GM12878 (cell line): ENCODE measurements around the gene DPM2. TPM values are rescaled to one million over a fixed set of nuclear protein-coding genes. Genes with fewer than 3 reads are reported as not detected.

Experiments used
- ATAC-seq: fragments of 200-7000 bp; cut with Tn5 transposase; 3 replicates; pipeline ENCODE4 v1.9.1; 2020; ENCODE audit warnings: mild to moderate bottlenecking, moderate library complexity
- BruUV-seq: library from RNA; stranded (reverse); fragments of 400-500 nt; replicated peaks from 2 replicates; lab custom pipeline; 2021; lab: Mats Ljungman, UMichigan
- CTCF ChIA-PET: fragments of 300-600 bp; sonication (Branson Sonifier 250); formaldehyde crosslinking; extraction: SDS; loops from one replicate; lab custom pipeline; 2021; ENCODE audit warnings: inconsistent platforms; lab: Yijun Ruan, JAX
- POLR2A ChIA-PET: fragments of 350-600 bp; formaldehyde crosslinking; extraction: SDS; loops from one replicate; lab custom pipeline; 2021; ENCODE audit warnings: inconsistent platforms; lab: Charles Lee
- RAD21 ChIA-PET: fragments of 300-600 bp; sonication (Branson Sonifier 250); formaldehyde crosslinking; loops from one replicate; lab custom pipeline; 2023; ENCODE audit warnings: antibody characterized with exemption; ENCODE audit not compliant: unreplicated experiment; lab: Charles Lee
- SMC1A ChIA-PET: fragments of 300-600 bp; sonication (Branson Sonifier 250); formaldehyde crosslinking; loops from one replicate; lab custom pipeline; 2023; ENCODE audit not compliant: unreplicated experiment, uncharacterized antibody; lab: Charles Lee
- DNase-seq: peaks from one replicate; pipeline ENCODE4 v3.0.0-alpha.2; 2011; ENCODE audit warnings: low read depth, low spot score
- FAIRE-seq: peaks from 3 replicates; lab custom pipeline; 2011; peaks lifted over from hg19 to GRCh38; lab: Jason Lieb, UNC
- H2AFZ ChIP-seq: 2 replicates; pipeline ENCODE4 v1.6.0; 2011; ENCODE audit warnings: low read depth, low read length, control low read depth; ENCODE audit not compliant: control insufficient read depth
- H3K27ac ChIP-seq: 2 replicates; pipeline ENCODE4 v1.5.1; 2011; ENCODE audit warnings: control low read depth; ENCODE audit not compliant: control insufficient read depth, insufficient read depth
- H3K27me3 ChIP-seq, 2 experiments: replicated peaks in 1 of 2; 2 replicates each; pipeline versions ENCODE4 v1.6.0 to v1.6.1; 2011; ENCODE audit warnings: low read length in 1 of 2; ENCODE audit not compliant: control insufficient read depth in 2 of 2, insufficient read depth in 2 of 2
- H3K36me3 ChIP-seq, 2 experiments: 2 replicates each; pipeline ENCODE4 v1.5.1; 2011; ENCODE audit warnings: low read length in 1 of 2; ENCODE audit not compliant: control insufficient read depth in 2 of 2, insufficient read depth in 2 of 2
- H3K4me1 ChIP-seq: 2 replicates; pipeline ENCODE4 v1.6.1; 2011; ENCODE audit warnings: mild to moderate bottlenecking, low read length, moderate library complexity, mixed read lengths; ENCODE audit not compliant: control insufficient read depth, insufficient read depth
- H3K4me2 ChIP-seq: 2 replicates; pipeline ENCODE4 v1.6.0; 2011; ENCODE audit warnings: control low read depth; ENCODE audit not compliant: control insufficient read depth, insufficient read depth
- H3K4me3 ChIP-seq: fragments of 200-600 bp; sonication (generic); 2 replicates; pipeline ENCODE4 v1.5.1; 2016
- H3K79me2 ChIP-seq: 2 replicates; pipeline ENCODE4 v1.6.0; 2011; ENCODE audit warnings: low read length; ENCODE audit not compliant: control insufficient read depth, insufficient read depth
- H3K9ac ChIP-seq: 2 replicates; pipeline ENCODE4 v1.8.0; 2011; ENCODE audit warnings: low read length, control low read depth, mixed read lengths; ENCODE audit not compliant: control insufficient read depth, insufficient read depth
- H3K9me3 ChIP-seq: replicated peaks from 3 replicates; pipeline ENCODE4 v1.5.1; 2011; ENCODE audit warnings: mild to moderate bottlenecking, low read length; ENCODE audit not compliant: control insufficient read depth, insufficient read depth
- H4K20me1 ChIP-seq: 2 replicates; pipeline ENCODE4 v1.6.0; 2011; ENCODE audit not compliant: control insufficient read depth, insufficient read depth
- CEBPB ChIP-seq, 2 experiments: fragments of 150-350 bp in 1 of 2; IDR thresholded peaks; 2 replicates each; pipeline ENCODE4 v1.6.1; 2012 to 2014; ENCODE audit warnings: low read depth in 2 of 2, low read length in 2 of 2, borderline replicate concordance in 1 of 2, inconsistent platforms in 1 of 2
- ETV6 ChIP-seq, 2 experiments: fragments of 450-650 bp in 1 of 2; IDR thresholded peaks in 1 of 2; conservative IDR thresholded peaks in 1 of 2; 2 replicates each; pipeline ENCODE4 v1.6.1; 2014; ENCODE audit warnings: antibody characterized with exemption in 1 of 2, borderline replicate concordance in 1 of 2, low read depth in 1 of 2, mild to moderate bottlenecking in 1 of 2, moderate library complexity in 1 of 2
- JUNB ChIP-seq: IDR thresholded peaks from 2 replicates; pipeline ENCODE4 v1.6.1; 2016; ENCODE audit warnings: antibody characterized with exemption, mild to moderate bottlenecking
- MAX ChIP-seq: IDR thresholded peaks from 2 replicates; pipeline ENCODE4 v1.6.1; 2012; ENCODE audit warnings: low read depth, low read length, improper control_type of control experiment
- MEF2B ChIP-seq: fragments of 450-650 bp; IDR thresholded peaks from 2 replicates; pipeline ENCODE4 v1.6.1; 2018; ENCODE audit warnings: mild to moderate bottlenecking, moderate library complexity; ENCODE audit not compliant: partially characterized antibody, poor library complexity, severe bottlenecking
- NFYB ChIP-seq: IDR thresholded peaks from 2 replicates; pipeline ENCODE4 v1.6.1; 2011; ENCODE audit warnings: low read depth, mild to moderate bottlenecking, low read length, improper control_type of control experiment, moderate library complexity; ENCODE audit not compliant: insufficient read depth
- RB1 ChIP-seq: fragments of 450-650 bp; formaldehyde crosslinking; IDR thresholded peaks from 2 replicates; pipeline ENCODE4 v1.6.1; 2017; ENCODE audit warnings: mild to moderate bottlenecking, borderline replicate concordance
- SIN3A ChIP-seq: IDR thresholded peaks from 2 replicates; pipeline ENCODE4 v1.6.1; 2012; ENCODE audit warnings: low read depth, low read length, improper control_type of control experiment
- ZZZ3 ChIP-seq: IDR thresholded peaks from 2 replicates; pipeline ENCODE4 v1.6.1; 2011; ENCODE audit warnings: low read depth; ENCODE audit not compliant: control insufficient read depth, insufficient read length
- WGBS: methylation state at CpG from one replicate; pipeline ENCODE4 v1.1.6; 2016; ENCODE audit warnings: low lambda C conversion rate; ENCODE audit not compliant: insufficient replicate concordance, insufficient coverage; ENCODE audit errors: missing lambda C conversion rate; 5-methylcytosine and 5-hydroxymethylcytosine counted together
- in situ Hi-C: fragments of 300-500 bp; cut with MboI; formaldehyde crosslinking; loops from 9 replicates; pipeline ENCODE4 v1.14.3; 2018; ENCODE audit warnings: mixed read lengths
- intact Hi-C: fragments of 100-400 bp; cut with micrococcal nuclease; formaldehyde crosslinking; loops from one replicate; pipeline ENCODE4 v1.14.2; 2022; ENCODE audit not compliant: unreplicated experiment
- polyA plus RNA-seq, 11 experiments: library from polyadenylated mRNA; depleted of rRNA in 4 of 11; unstranded in 6 of 11; stranded (reverse) in 5 of 11; fragments of >200 nt; fragmentation: Nextera tagmentation in 4 of 11; fragmentation: Illumina TruSeq in 1 of 11; extraction: Ambion mirVana in 4 of 11; extraction: Trizol in 1 of 11; gene quantifications; 1 replicate in 1 of 11; 2 replicates in 10 of 11; pipeline versions ENCODE4 v1.2.1 to v1.2.3, GENCODE V29; 2011 to 2016; ENCODE audit warnings: inconsistent platforms in 2 of 11, missing spikeins in 2 of 11, low read depth in 1 of 11
- total RNA-seq, 4 experiments: library from RNA; depleted of rRNA in 3 of 4; stranded (reverse); fragments of >200 nt in 3 of 4; fragmentation: Illumina TruSeq in 1 of 4; extraction: Trizol in 1 of 4; gene quantifications; 2 replicates each; pipeline versions ENCODE4 v1.2.1 to v1.2.3, GENCODE V29; 2013 to 2021

DPM2 gene
- total and polyA plus RNA-seq, 10 of the 15 experiments (the other 5 are each of a cell fraction or from before 2014, with no cell fraction given), result 22.7 to 77.9 (median 44.7) TPM

GRCh38 chr9:127923771-127924170 is 13.9 kb downstream of the DPM2 start (continued):
- no peak for TF ChIP-seq ZZZ3

- H3K27me3 ChIP-seq, result peaks cover 0 to 4% of the 10 kb centered on the region in 2 experiments; a peak in 3 of 4 replicates
- no peak for TF ChIP-seq MAX
- no peak for TF ChIP-seq SIN3A
- TF ChIP-seq ETV6 (conservative IDR thresholded peaks at IDR 0.05 in 1 of 2, IDR thresholded peaks at IDR 0.05 in 1 of 2; ENCODE audit: borderline replicate concordance in 1 of 2, low read depth in 1 of 2), result no peak
- TF ChIP-seq MEF2B, result no peak
- TF ChIP-seq NFYB, result peak; percentile 60
- no peak for TF ChIP-seq CEBPB (IDR thresholded peaks at IDR 0.05; ENCODE audit: borderline replicate concordance in 1 of 2, low read depth in 2 of 2, low read length in 2 of 2)
- TF ChIP-seq JUNB, result no peak
- no peak for TF ChIP-seq RB1
- ChIA-PET POLR2A (interaction anchor here (1.2 kb wide), 1 partner anchor 188 kb away, joined by 3 read pairs; the partner anchor contains the start of gene TOR2A), RAD21 (interaction anchor here (1.1 to 8.2 kb wide), 4 partner anchors 53 to 188 kb away, joined by 3 to 83 read pairs (median 11); partner anchors contain the start of gene TOR2A), SMC1A (interaction anchor here (0.8 to 2.7 kb wide), 3 partner anchors 53 to 334 kb away, joined by 3 to 7 read pairs (median 3); no protein-coding TSS in a partner anchor), CTCF (interaction anchor here (0.7 to 9.9 kb wide), 8 partner anchors 9 to 333 kb away, joined by 3 to 91 read pairs (median 10); partner anchors contain the start of gene TOR2A)
- H2AFZ ChIP-seq, result no peak overlapping the region
- no peaks in the 10 kb centered on the region for H3K79me2 ChIP-seq
- DNase-seq, result no peak
- no peaks in the 10 kb centered on the region for H3K36me3 ChIP-seq
- no TSS peak for BruUV-seq
- no peak overlapping the region for H3K9ac ChIP-seq
- WGBS, result 60% methylated on average over 6 of the region's 6 CpGs
- H3K27ac ChIP-seq, result no peak overlapping the region
- no peak overlapping the region for H3K4me3 ChIP-seq
- no peak overlapping the region for H3K4me2 ChIP-seq
- in situ Hi-C loops, result no loop called here
- H4K20me1 ChIP-seq, result no peaks in the 10 kb centered on the region
- no peak for FAIRE-seq
- intact Hi-C loops, result no loop called here
- peaks cover 12% of the 10 kb centered on the region for H3K4me1 ChIP-seq
- no peak for ATAC-seq
- no peaks in the 10 kb centered on the region for H3K9me3 ChIP-seq
These were observed 14.6 kb downstream of the DPM2 start for GRCh38 chr9:127923046-127923445.
